Stimulated activated effector memory CD8-positive, alpha-beta T cell treated with anti-CD3 and anti-CD28 coated beads, Interleukin-12 subunit alpha, Interleukin-12 subunit beta, amount 100 ng/mL, for 72 hours (primary cell): ENCODE measurements around the gene NFATC3.

Source experiments
- ATAC-seq: fragments of 150-1000 bp; cut with Tn5 transposase; 2 replicates; pipeline ENCODE4 v1.10.0; 2021
- DNase-seq, 2 donors: peaks; one replicate each; pipeline ENCODE4 v3.0.0; 2021 to 2022; ENCODE audit warnings: low spot score in 2 of 2
- H3K27ac Mint-ChIP-seq: one replicate; pipeline ENCODE4 v1.8.0; 2022; ENCODE audit warnings: mild to moderate bottlenecking, mixed read lengths
- H3K36me3 Mint-ChIP-seq: one replicate; pipeline ENCODE4 v1.8.0; 2022; ENCODE audit warnings: mild to moderate bottlenecking, mixed read lengths
- H3K4me1 Mint-ChIP-seq: one replicate; pipeline ENCODE4 v1.8.0; 2022; ENCODE audit warnings: mixed read lengths
- H3K4me3 Mint-ChIP-seq: one replicate; pipeline ENCODE4 v1.8.0; 2022; ENCODE audit warnings: mild to moderate bottlenecking, mixed read lengths
- H3K9me3 Mint-ChIP-seq: one replicate; pipeline ENCODE4 v1.8.0; 2022; ENCODE audit warnings: mixed read lengths

Gene NFATC3

DNA sequence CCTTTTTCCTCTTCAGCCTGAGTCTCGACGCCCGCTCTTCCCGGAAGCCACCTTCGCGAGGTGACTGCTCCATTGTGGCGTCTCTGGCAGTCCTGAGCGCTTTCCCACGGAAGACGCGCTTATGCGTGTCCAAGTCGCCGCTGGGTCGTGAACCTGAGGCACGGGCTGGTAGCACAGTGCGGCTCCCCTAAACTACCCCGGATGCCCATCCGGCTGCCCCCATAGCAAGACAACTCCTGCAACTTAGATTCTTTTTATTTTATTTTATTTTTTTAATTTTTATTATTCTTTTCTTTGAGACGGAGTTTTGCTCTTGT, 152.8 kb downstream of the NFATC3 start:
- Mint-ChIP-seq H3K27ac (peak overlapping the region; percentile 94), H3K9me3 (no peaks in the 10 kb centered on the region), H3K4me3 (peak overlapping the region; percentile 98), H3K4me1 (peaks cover 46% of the 10 kb centered on the region), H3K36me3 (peaks cover 14% of the 10 kb centered on the region)
- ATAC-seq (no peak), DNase-seq (no peak)

GRCh38 chr16:68242085-68242484, 156.9 kb downstream of the NFATC3 start:
- Mint-ChIP-seq H3K36me3 (peaks cover 11% of the 10 kb centered on the region), H3K4me3 (no peak overlapping the region)
- DNase-seq = no peak

DNA sequence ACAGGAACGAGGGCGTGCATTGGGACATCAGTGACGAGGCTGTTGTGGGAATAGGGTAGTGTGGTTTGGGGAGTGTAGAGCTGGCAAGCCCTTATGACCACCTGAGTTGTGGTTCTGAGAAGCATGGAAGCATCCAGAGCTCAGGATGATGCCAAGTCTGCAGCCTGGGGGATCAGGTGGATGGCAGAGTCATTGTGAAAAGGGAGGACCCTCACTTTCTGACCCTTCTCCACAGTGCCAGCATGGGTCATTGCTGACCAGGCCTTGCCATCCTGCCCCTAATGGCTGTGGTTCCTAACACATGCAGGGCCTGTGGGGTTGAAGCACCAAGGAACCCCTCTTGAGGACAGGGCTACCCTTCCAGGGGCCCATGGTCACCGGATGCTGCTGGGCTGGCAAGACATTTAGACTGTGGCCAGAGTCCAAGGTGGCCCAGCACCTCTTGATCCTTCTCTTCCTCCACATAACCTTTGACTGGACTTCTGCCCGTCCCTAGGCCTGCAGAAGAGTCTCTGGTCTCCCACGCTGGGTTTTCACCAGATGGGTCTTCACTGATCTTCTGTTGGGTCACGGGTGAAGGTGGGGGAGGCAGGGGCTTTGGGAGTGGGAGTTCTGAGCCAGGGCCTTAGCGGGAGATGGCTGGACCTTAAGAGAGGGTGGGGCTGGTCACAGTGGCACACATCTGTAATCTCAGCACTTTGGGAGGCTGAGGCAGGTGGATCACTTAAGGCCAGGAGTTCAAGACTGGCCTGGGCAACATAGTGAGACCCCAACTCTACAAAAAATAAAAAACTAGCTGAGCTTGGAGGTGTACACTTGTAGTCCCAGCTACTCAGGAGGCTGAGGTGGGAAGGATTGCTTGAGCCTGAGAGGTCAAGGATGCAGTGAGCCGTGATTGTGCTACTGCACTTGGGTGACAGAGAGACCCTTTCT, 158.0 kb downstream of the NFATC3 start:
- Mint-ChIP-seq H3K4me3 (peak overlapping the region; percentile 98), H3K36me3 (peaks cover 11% of the 10 kb centered on the region), H3K27ac (peak overlapping the region; percentile 45), H3K9me3 (no peaks in the 10 kb centered on the region), H3K4me1 (peaks cover 50% of the 10 kb centered on the region)
- DNase-seq (no peak), ATAC-seq (no peak)

More at GRCh38 chr16:68242085-68242484, 156.9 kb downstream of the NFATC3 start:
- H3K4me1 Mint-ChIP-seq = peaks cover 50% of the 10 kb centered on the region
- no peaks in the 10 kb centered on the region for H3K9me3 Mint-ChIP-seq
- H3K27ac Mint-ChIP-seq = no peak overlapping the region
- ATAC-seq = no peak

GRCh38 chr16:68244481-68244902, 159.3 kb downstream of the NFATC3 start:
- no peak for ATAC-seq
- Mint-ChIP-seq H3K36me3 (peaks cover 13% of the 10 kb centered on the region), H3K27ac (peak overlapping the region; percentile 93), H3K4me1 (peaks cover 42% of the 10 kb centered on the region), H3K4me3 (peak overlapping the region; percentile 98), H3K9me3 (no peaks in the 10 kb centered on the region)
- DNase-seq = no peak

GRCh38 chr16:68244903-68245853, 160.0 kb downstream of the NFATC3 start, which contains the start of gene PLA2G15:
Gene PLA2G15, plus strand, starts transcription at chr16:68245373. Its CDS starts 54 bp downstream, at chr16:68245427.
- peak within 1 kb of the TSS; percentile 98 for H3K4me3 Mint-ChIP-seq
- H3K36me3 Mint-ChIP-seq = peaks cover 20% of the 10 kb centered on the region
- peak; percentile 93 for ATAC-seq

GRCh38 chr16:68246121-68246520, 161.0 kb downstream of the NFATC3 start:
- no peak for ATAC-seq
- H3K4me3 Mint-ChIP-seq = peak overlapping the region; percentile 98
- H3K4me1 Mint-ChIP-seq = peaks cover 37% of the 10 kb centered on the region
- peak overlapping the region; percentile 93 for H3K27ac Mint-ChIP-seq
- DNase-seq = no peak
- no peaks in the 10 kb centered on the region for H3K9me3 Mint-ChIP-seq
- peaks cover 29% of the 10 kb centered on the region for H3K36me3 Mint-ChIP-seq

More at GRCh38 chr16:68244903-68245853, 160.0 kb downstream of the NFATC3 start, which contains the start of gene PLA2G15:
- peak; percentile 90 to 98 for DNase-seq
- H3K9me3 Mint-ChIP-seq = no peaks in the 10 kb centered on the region
- peak within 1 kb of the TSS; percentile 93 for H3K27ac Mint-ChIP-seq
- H3K4me1 Mint-ChIP-seq = peaks cover 37% of the 10 kb centered on the region

DNA sequence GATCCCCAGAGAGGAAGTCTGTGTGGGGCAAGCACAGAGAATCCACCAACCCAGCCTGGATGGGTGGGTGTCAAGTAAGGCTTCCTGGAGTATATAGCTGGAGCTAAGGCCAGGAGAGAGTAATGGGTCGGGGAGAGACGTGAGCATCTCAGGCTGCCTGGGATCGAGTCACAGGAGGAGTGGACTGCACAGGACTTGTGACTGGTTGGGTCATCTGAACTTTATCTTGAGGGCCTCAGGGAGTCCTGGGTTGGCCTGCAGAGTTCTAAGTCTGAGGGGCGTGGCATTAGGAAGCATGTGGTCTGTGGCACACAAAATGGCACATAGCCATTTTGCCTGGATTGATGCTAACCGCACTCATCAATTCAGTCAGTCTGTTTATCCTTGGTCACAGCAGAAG, 161.5 kb downstream of the NFATC3 start:
- Mint-ChIP-seq H3K4me3 (peak overlapping the region; percentile 98), H3K4me1 (peaks cover 37% of the 10 kb centered on the region), H3K9me3 (no peaks in the 10 kb centered on the region), H3K36me3 (peaks cover 34% of the 10 kb centered on the region), H3K27ac (no peak overlapping the region)
- no peak for ATAC-seq
- DNase-seq = no peak

- H3K27ac Mint-ChIP-seq = no peak overlapping the region
- H3K36me3 Mint-ChIP-seq = peaks cover 42% of the 10 kb centered on the region
- no peaks in the 10 kb centered on the region for H3K9me3 Mint-ChIP-seq
- no peak for DNase-seq
- H3K4me3 Mint-ChIP-seq = no peak overlapping the region
- no peak for ATAC-seq
- peaks cover 37% of the 10 kb centered on the region for H3K4me1 Mint-ChIP-seq
These were observed 162.2 kb downstream of the NFATC3 start for GRCh38 chr16:68247400-68247799.

DNA sequence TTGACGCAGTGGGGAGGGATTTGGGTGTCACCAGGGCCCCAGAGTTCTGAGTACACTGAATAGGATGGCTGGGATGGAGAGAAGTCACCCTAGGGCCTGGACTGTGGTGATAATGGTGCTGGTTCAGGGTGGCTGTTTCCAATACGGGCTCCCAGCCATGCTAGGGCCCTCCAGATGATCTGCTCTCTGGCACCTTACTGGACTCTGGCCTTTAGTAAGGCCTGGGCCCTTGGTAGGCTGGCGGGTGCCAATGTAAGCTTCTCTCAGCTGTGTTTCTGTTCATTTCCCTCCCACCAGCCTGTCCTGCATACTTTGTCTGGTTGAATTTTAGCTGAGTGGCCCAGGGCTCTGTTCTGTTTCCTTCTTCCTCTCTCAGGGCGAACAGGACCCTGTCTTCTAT, 162.8 kb downstream of the NFATC3 start:
- ATAC-seq (no peak), DNase-seq (no peak)
- Mint-ChIP-seq H3K27ac (no peak overlapping the region), H3K36me3 (peaks cover 45% of the 10 kb centered on the region), H3K4me3 (no peak overlapping the region), H3K4me1 (peaks cover 37% of the 10 kb centered on the region), H3K9me3 (no peaks in the 10 kb centered on the region)

DNA sequence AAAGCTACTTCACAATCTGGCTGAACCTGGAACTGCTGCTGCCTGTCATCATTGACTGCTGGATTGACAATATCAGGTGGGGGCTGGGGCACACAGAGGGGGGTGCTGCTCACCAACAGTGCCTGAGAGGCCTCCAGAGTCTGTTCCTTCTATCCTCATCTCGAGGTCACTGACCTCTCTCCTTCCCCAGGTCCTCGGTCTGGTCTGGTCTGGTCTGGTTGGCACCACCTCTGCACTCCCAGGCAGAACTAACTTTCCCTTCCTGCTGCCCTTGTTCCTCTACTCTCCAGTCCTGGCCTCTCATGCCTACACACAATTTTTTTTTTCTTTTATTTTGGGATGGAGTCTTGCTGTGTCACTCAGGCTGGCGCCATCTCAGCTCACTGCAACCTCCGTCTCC, 164.2 kb downstream of the NFATC3 start:
- no peak overlapping the region for H3K27ac Mint-ChIP-seq
- ATAC-seq = no peak
- no peaks in the 10 kb centered on the region for H3K9me3 Mint-ChIP-seq
- peaks cover 58% of the 10 kb centered on the region for H3K36me3 Mint-ChIP-seq
- DNase-seq = no peak
- peaks cover 34% of the 10 kb centered on the region for H3K4me1 Mint-ChIP-seq
- no peak overlapping the region for H3K4me3 Mint-ChIP-seq

DNA sequence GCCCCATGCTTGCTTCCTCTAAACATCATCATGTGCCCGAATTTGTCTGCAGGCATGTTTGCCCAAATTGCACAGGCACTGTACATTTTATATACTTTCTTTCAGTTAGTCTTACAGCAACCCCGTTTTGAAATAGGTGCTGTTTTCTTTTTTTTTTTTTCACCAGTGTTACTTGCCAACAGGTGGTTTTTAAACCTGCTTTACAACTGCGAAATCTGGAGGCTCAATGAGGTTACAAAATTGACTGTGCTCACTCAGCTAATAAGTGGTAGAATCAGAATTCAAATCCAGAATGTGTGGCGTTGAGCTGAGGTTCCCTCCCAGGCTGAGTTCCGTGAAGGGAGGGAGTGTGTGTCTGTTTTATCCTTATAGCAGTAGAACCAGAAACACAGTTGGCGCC, 165.8 kb downstream of the NFATC3 start:
- H3K9me3 Mint-ChIP-seq = no peaks in the 10 kb centered on the region
- H3K27ac Mint-ChIP-seq = no peak overlapping the region
- ATAC-seq (no peak), DNase-seq (no peak)
- no peak overlapping the region for H3K4me3 Mint-ChIP-seq
- H3K4me1 Mint-ChIP-seq = peaks cover 21% of the 10 kb centered on the region
- peaks cover 47% of the 10 kb centered on the region for H3K36me3 Mint-ChIP-seq

GRCh38 chr16:68251832-68252231, 166.7 kb downstream of the NFATC3 start:
- DNase-seq = no peak
- Mint-ChIP-seq H3K4me1 (peaks cover 12% of the 10 kb centered on the region), H3K4me3 (no peak overlapping the region), H3K27ac (no peak overlapping the region), H3K9me3 (no peaks in the 10 kb centered on the region), H3K36me3 (peaks cover 54% of the 10 kb centered on the region)
- ATAC-seq = no peak

GRCh38 chr16:68252383-68252782, 167.2 kb downstream of the NFATC3 start:
- H3K9me3 Mint-ChIP-seq = no peaks in the 10 kb centered on the region
- no peak for DNase-seq
- H3K27ac Mint-ChIP-seq = peak overlapping the region; percentile 23
- no peak for ATAC-seq
- H3K36me3 Mint-ChIP-seq = peaks cover 54% of the 10 kb centered on the region
- H3K4me3 Mint-ChIP-seq = no peak overlapping the region
- H3K4me1 Mint-ChIP-seq = peaks cover 7% of the 10 kb centered on the region

DNA sequence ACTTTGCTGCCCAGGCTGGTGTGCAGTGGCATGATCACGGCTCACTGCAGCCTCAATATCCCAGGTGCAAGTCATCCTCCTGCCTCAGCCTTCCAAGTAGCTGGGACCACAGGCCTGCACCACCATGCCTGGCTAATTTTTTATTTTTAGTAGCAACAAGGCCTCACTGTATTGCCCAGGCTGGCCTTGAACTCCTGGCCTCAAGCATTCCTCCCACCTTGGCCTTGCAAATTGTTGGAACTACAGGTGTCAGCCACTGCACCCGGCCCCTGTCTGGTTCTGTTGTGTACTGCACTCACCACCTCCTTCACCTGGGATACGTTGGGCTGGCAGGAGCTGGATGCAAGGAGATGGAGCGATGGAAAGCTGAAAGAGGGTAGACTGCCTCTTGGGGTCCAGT, 168.6 kb downstream of the NFATC3 start:
- H3K9me3 Mint-ChIP-seq = no peaks in the 10 kb centered on the region
- DNase-seq = no peak
- H3K4me3 Mint-ChIP-seq = no peak overlapping the region
- H3K27ac Mint-ChIP-seq = no peak overlapping the region
- H3K4me1 Mint-ChIP-seq = no peaks in the 10 kb centered on the region
- peaks cover 54% of the 10 kb centered on the region for H3K36me3 Mint-ChIP-seq
- no peak for ATAC-seq

- H3K4me3 Mint-ChIP-seq = no peak overlapping the region
- peak overlapping the region; percentile 48 for H3K27ac Mint-ChIP-seq
- DNase-seq (no peak), ATAC-seq (no peak)
- H3K9me3 Mint-ChIP-seq = no peaks in the 10 kb centered on the region
- H3K36me3 Mint-ChIP-seq = peaks cover 45% of the 10 kb centered on the region
- H3K4me1 Mint-ChIP-seq = no peaks in the 10 kb centered on the region
These were observed 170.5 kb downstream of the NFATC3 start for GRCh38 chr16:68255712-68256111.
